Myocyte (in vitro differentiated cells): ENCODE results near the gene SLC22A4. TPM values are rescaled to one million over a fixed set of nuclear protein-coding genes. Genes with fewer than 3 reads are reported as not detected.

Source experiments
- DNase-seq: peaks from one replicate; pipeline ENCODE4 v3.0.0-alpha.2; 2012; ENCODE audit warnings: low read depth
- microRNA-seq: library from miRNA; unstranded; fragments of <30 nt; microRNA quantifications from one replicate; pipeline ENCODE4, GENCODE V29; 2016
- total RNA-seq: library from RNA; depleted of rRNA; stranded (reverse); fragments of >200 nt; gene quantifications from 2 replicates; pipeline ENCODE4 v1.2.3, GENCODE V29; 2014

SLC22A4 gene
- total RNA-seq, 1 donor from 2014 or later, result 2.3 TPM

GRCh38 chr5:132391247-132391646 is 97.1 kb downstream of the SLC22A4 start:
- DNase-seq, result no peak

DNA sequence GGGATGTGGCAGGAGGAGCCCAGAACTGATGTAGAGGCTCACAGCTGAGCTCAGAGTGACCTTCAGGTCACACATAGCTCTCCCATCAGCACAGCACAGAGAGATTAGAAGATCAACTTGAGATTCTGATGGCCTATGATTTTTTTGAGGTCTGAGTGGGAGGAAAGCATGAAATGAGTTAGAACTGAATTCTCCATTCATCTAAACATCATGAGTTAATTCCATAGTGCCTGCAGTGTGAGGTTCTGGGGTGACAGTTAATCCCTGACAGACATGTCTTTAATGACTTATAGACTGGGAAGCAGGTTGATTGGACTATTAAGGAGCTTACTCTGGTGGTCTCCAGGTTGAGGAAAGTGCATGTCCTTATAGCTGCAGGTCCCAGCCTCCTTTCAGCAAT is 97.7 kb downstream of the SLC22A4 start:
- DNase-seq, result no peak

GRCh38 chr5:132392411-132392810 is 98.2 kb downstream of the SLC22A4 start:
- no peak for DNase-seq

GRCh38 chr5:132392978-132393825 is 99.0 kb downstream of the SLC22A4 start:
- no peak for DNase-seq

Small RNA genes within 50 kb of the gene (microRNA-seq; reads per million reads assigned to microRNA genes)
- gene MIR3936, result not detected

Other genes starting within 250 kb of the SLC22A4 start
- not detected in 2 replicates for gene IL3, start 233.7 kb upstream of the SLC22A4 start, total RNA-seq
- gene CSF2, start 220.6 kb upstream of the SLC22A4 start, total RNA-seq, result not detected in 2 replicates
- gene P4HA2, start 66.5 kb upstream of the SLC22A4 start, total RNA-seq, result 304 and 381 TPM in 2 replicates
- gene PDLIM4, start 36.7 kb upstream of the SLC22A4 start, total RNA-seq, result 220 and 230 TPM in 2 replicates
- gene SLC22A5, start 75.3 kb downstream of the SLC22A4 start, total RNA-seq, result 4.8 and 13.4 TPM in 2 replicates
- 9.8 and 11.7 TPM in 2 replicates for gene IRF1, start 196.4 kb downstream of the SLC22A4 start, total RNA-seq
- not detected in 2 replicates for gene IL5, start 249.1 kb downstream of the SLC22A4 start, total RNA-seq